Immature natural killer cell (primary cell): Measurements from ENCODE around the gene ZBTB2. TPM values are rescaled to one million over a fixed set of nuclear protein-coding genes. Genes with fewer than 3 reads are reported as not detected.
A peak's percentile ranks its signal among the peaks of the same experiment; 100 is the strongest.
"Not testable (repeated sequence)": the region's sequence is repeated elsewhere in the genome, so short reads cannot be mapped to it uniquely, and the experiment has no call there.

ENCODE experiments used
- DNase-seq, 3 donors: peaks; one replicate each; pipeline ENCODE4 v3.0.0; 2022; ENCODE audit warnings: mixed read lengths in 1 of 3
- H3K27ac Mint-ChIP-seq, 6 donors: one replicate each; pipeline ENCODE4 v1.8.0; 2020; ENCODE audit warnings: mixed read lengths in 6 of 6, mild to moderate bottlenecking in 5 of 6, inconsistent platforms in 4 of 6, moderate library complexity in 3 of 6
- H3K27me3 Mint-ChIP-seq, 3 donors: one replicate each; pipeline ENCODE4 v1.8.0; 2020 to 2021; ENCODE audit warnings: low read depth in 3 of 3, mild to moderate bottlenecking in 3 of 3, mixed read lengths in 3 of 3, moderate library complexity in 3 of 3, inconsistent platforms in 1 of 3
- H3K36me3 Mint-ChIP-seq, 3 donors: one replicate each; pipeline ENCODE4 v1.8.0; 2020; ENCODE audit warnings: mixed read lengths in 3 of 3, inconsistent platforms in 2 of 3, mild to moderate bottlenecking in 2 of 3
- H3K4me1 Mint-ChIP-seq, 2 donors: one replicate each; pipeline ENCODE4 v1.8.0; 2020; ENCODE audit warnings: inconsistent platforms in 2 of 2, mild to moderate bottlenecking in 2 of 2, mixed read lengths in 2 of 2, moderate library complexity in 1 of 2
- H3K4me3 Mint-ChIP-seq, 5 donors: one replicate each; pipeline ENCODE4 v1.8.0; 2020; ENCODE audit warnings: mild to moderate bottlenecking in 5 of 5, mixed read lengths in 5 of 5, inconsistent platforms in 3 of 5, moderate library complexity in 3 of 5
- H3K9me3 Mint-ChIP-seq, 6 donors: one replicate each; pipeline ENCODE4 v1.8.0; 2020; ENCODE audit warnings: mild to moderate bottlenecking in 6 of 6, mixed read lengths in 6 of 6, inconsistent platforms in 4 of 6, moderate library complexity in 3 of 6
- polyA plus RNA-seq, 3 donors: library from polyadenylated mRNA; unstranded; fragments of 300-500 nt; fragmentation: Illumina TruSeq; gene quantifications; one replicate each; pipeline ENCODE4 v1.2.3, GENCODE V29; 2021

Gene ZBTB2
- polyA plus RNA-seq, 3 donors from 2014 or later = 11.5 to 27.5 (median 24.1) TPM

- Mint-ChIP-seq H3K9me3 (no peaks in the 10 kb centered on the region), H3K27ac (no peak overlapping the region), H3K27me3 (peaks cover 12 to 39% (median 19%) of the 10 kb centered on the region in 3 donors), H3K4me1 (peaks cover 20 to 32% of the 10 kb centered on the region in 2 donors), H3K36me3 (no peaks in the 10 kb centered on the region), H3K4me3 (peak overlapping the region; percentile 53 to 80 (median 78))
- DNase-seq = no peak
Measured at GRCh38 chr6:151326116-151326825, 65.1 kb downstream of the ZBTB2 start.

GRCh38 chr6:151325075-151326050 is 66.0 kb downstream of the ZBTB2 start:
- DNase-seq = no peak

GRCh38 chr6:151324488-151324825 is 66.9 kb downstream of the ZBTB2 start:
- Mint-ChIP-seq H3K27me3 (peaks cover 15 to 39% (median 23%) of the 10 kb centered on the region in 3 donors), H3K4me1 (peaks cover 20 to 32% of the 10 kb centered on the region in 2 donors), H3K36me3 (no peaks in the 10 kb centered on the region), H3K9me3 (no peaks in the 10 kb centered on the region), H3K27ac (no peak overlapping the region), H3K4me3 (peak overlapping the region in 3 of 5 donors; percentile 44 to 78 (median 64))
- no peak for DNase-seq

More at GRCh38 chr6:151325075-151326050, 66.0 kb downstream of the ZBTB2 start:
- H3K9me3 Mint-ChIP-seq = no peaks in the 10 kb centered on the region
- H3K27ac Mint-ChIP-seq = no peak overlapping the region
- peaks cover 20 to 32% of the 10 kb centered on the region in 2 donors for H3K4me1 Mint-ChIP-seq
- peaks cover 13 to 39% (median 19%) of the 10 kb centered on the region in 3 donors for H3K27me3 Mint-ChIP-seq
- peak overlapping the region; percentile 53 to 80 (median 78) for H3K4me3 Mint-ChIP-seq
- no peaks in the 10 kb centered on the region for H3K36me3 Mint-ChIP-seq

DNA sequence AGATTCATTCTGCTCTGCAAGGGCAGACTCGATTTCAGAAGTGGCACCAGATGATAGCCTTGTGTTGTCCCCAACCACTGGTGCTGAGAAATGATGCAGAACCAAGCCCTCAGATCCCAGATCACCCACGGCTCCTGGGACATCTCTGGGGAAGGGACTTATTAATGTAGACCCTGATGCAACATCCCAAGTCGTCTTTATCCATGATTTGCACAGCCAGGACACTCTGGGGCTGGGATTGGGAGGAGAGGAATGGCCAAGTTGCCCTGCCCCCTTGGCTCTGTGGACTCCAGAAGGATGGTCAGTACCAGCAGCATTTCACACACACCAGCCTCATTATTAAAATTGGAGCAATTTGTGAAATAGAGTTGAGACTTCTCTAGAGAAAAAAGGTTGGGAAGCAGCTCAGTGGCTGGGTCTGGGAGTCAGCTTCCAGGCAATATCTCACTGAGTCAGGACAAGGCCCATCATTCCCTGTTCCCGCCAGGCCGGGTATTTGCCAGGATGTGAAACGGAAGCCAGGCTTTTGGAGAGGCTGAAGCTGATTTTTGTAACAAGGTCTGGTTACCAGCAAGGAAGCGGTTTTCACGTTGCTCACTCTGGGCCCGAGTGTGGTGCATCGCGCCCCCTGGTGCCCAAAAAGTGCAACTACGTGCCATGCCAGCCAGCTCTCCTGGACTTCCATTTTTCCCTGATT is 67.4 kb downstream of the ZBTB2 start:
- Mint-ChIP-seq H3K4me1 (peaks cover 20 to 32% of the 10 kb centered on the region in 2 donors), H3K27me3 (peaks cover 16 to 35% (median 21%) of the 10 kb centered on the region in 3 donors), H3K36me3 (no peaks in the 10 kb centered on the region), H3K9me3 (no peaks in the 10 kb centered on the region), H3K4me3 (peak overlapping the region in 3 of 5 donors; percentile 44 to 78 (median 64)), H3K27ac (no peak overlapping the region)
- DNase-seq = peak; percentile 58 to 68 (median 63)

- Mint-ChIP-seq H3K9me3 (no peaks in the 10 kb centered on the region), H3K27ac (no peak overlapping the region), H3K36me3 (no peaks in the 10 kb centered on the region), H3K4me1 (peaks cover 20 to 32% of the 10 kb centered on the region in 2 donors), H3K4me3 (no peak overlapping the region), H3K27me3 (peaks cover 16 to 29% (median 19%) of the 10 kb centered on the region in 3 donors)
- no peak for DNase-seq
Measured at GRCh38 chr6:151322570-151322969, 68.8 kb downstream of the ZBTB2 start.

DNA sequence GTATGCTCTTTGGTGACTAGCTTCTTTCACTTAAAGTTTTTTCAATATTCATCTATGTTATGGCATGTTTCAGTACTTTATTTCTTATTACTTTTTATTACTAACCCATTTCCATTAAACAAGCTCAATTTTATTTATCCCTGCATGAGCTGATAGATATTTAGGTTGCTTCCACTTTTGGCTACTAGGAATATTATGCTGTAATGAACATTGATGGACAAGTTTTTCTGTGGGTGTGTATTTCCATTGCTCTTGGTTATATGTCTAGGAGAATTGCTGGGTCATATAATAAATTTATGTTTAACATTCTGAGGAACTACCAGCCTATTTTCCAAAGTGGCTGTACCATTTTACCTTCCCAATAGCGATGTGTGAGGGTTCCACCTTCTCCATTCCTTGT is 69.9 kb downstream of the ZBTB2 start:
- Mint-ChIP-seq H3K36me3 (no peaks in the 10 kb centered on the region), H3K9me3 (no peaks in the 10 kb centered on the region), H3K27ac (no peak overlapping the region), H3K4me1 (peaks cover 20 to 30% of the 10 kb centered on the region in 2 donors), H3K27me3 (peaks cover 15 to 22% (median 16%) of the 10 kb centered on the region in 3 donors), H3K4me3 (no peak overlapping the region)
- no peak for DNase-seq

DNA sequence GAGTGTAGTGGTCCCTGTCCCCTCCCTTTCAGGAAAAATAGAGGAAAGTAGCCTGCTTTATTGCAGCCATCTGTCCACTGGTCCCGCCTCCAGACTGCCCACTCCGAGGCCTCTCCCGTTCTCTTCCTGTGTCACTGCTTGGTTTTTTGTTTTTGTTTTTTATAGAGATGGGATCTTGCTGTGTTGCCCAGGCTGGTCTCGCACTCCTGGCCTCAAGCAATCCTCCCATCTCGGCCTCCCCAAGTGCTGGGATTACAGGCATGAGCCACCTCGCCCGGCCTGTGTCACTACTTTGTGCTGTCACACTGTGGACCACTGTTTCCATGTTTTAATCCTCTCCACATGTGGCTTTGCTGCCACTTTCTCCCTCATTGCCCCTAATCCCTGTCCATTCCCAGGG is 71.2 kb downstream of the ZBTB2 start:
- H3K36me3 Mint-ChIP-seq = peaks cover 0 to 4% (median 0%) of the 10 kb centered on the region in 3 donors
- no peak overlapping the region for H3K27ac Mint-ChIP-seq
- no peak overlapping the region for H3K4me3 Mint-ChIP-seq
- H3K27me3 Mint-ChIP-seq = peaks cover 8 to 16% (median 11%) of the 10 kb centered on the region in 3 donors
- peaks cover 10 to 17% of the 10 kb centered on the region in 2 donors for H3K4me1 Mint-ChIP-seq
- peaks cover 0 to 4% (median 0%) of the 10 kb centered on the region in 6 donors for H3K9me3 Mint-ChIP-seq
- DNase-seq = no peak

GRCh38 chr6:151317995-151318365 is 73.4 kb downstream of the ZBTB2 start:
- Mint-ChIP-seq H3K9me3 (peaks cover 0 to 4% (median 0%) of the 10 kb centered on the region in 6 donors), H3K4me3 (no peak overlapping the region), H3K27me3 (peaks cover 2 to 6% (median 6%) of the 10 kb centered on the region in 3 donors), H3K4me1 (no peaks in the 10 kb centered on the region), H3K36me3 (peaks cover 0 to 4% (median 0%) of the 10 kb centered on the region in 3 donors), H3K27ac (no peak overlapping the region)
- no peak for DNase-seq

DNA sequence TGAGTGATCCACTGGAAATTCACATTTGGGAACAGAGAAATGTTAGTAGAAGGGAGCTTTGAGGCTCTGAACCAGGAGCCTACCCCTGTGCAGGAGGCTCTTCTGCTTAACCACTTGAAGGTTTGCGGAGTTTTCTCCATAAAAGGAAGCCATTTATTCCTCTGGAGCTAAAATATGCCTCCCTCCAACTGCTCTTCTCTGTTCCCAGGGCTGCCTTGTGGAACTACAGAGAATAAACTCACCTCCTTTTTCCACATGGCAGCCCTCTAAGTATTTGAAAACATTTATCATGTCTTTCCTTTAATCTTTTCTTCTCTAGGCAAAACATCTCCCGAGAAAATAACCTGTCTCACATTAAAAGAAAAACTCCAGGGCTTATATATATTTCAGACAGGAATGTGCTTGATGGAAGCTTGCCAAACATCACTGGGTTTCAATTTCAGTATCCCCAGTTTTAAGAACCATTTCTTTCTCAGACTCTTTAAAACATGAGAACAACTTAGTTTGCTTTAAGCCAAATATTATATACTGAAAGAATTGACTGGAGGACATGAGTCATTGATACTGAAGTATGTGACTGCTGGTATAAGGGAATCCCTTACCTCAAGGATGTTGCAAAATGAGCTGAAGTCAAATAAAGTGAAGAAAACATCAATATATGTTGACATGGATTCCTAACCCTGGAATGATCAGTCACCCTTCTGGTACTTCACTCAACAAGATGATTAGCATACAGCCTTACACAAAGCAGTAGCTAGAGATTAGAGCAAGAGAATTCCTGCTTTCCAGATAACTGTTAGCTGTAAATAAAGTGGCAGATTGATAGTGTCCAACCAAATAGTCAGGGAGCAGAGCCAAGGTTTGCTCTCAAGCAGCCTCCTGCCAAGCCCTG is 74.0 kb downstream of the ZBTB2 start:
- Mint-ChIP-seq H3K4me3 (no peak overlapping the region), H3K27ac (no peak overlapping the region), H3K36me3 (peaks cover 0 to 4% (median 0%) of the 10 kb centered on the region in 3 donors), H3K4me1 (no peaks in the 10 kb centered on the region), H3K27me3 (peaks cover 0 to 6% (median 6%) of the 10 kb centered on the region in 3 donors), H3K9me3 (peaks cover 0 to 4% (median 0%) of the 10 kb centered on the region in 6 donors)
- DNase-seq = no peak

DNA sequence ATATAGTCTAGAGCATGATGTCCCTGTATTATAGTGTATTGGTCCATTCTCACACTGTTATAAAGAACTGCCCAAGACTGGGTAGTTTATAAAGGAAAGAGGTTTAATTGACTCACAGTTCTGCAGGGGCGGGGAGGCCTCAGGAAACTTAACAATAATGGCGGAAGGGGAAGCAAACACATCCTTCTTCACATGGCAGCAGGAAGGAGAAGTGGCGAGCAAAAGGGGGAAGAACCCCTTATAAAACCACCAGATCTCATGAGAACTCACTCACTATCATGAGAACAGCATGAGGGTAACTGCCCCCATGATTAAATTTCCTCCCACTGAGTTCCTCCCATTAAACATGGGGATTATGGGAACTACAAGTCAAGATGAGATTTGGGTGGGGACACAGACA is 75.7 kb downstream of the ZBTB2 start:
- not testable (repeated sequence) for H3K9me3 Mint-ChIP-seq, H3K27me3 Mint-ChIP-seq, DNase-seq, H3K27ac Mint-ChIP-seq, H3K4me3 Mint-ChIP-seq, H3K4me1 Mint-ChIP-seq, H3K36me3 Mint-ChIP-seq
